GM21423 (cell line): ENCODE measurements around the gene BAHCC1.
A peak's percentile ranks its signal among the peaks of the same experiment; 100 is the strongest.

Experiments
- ATAC-seq: cut with Tn5 transposase; IDR thresholded peaks from one replicate; pipeline ENCODE4 v1.9.1; 2021; ENCODE audit warnings: mild to moderate bottlenecking, moderate library complexity; ENCODE audit not compliant: unreplicated experiment

The BAHCC1 gene

GRCh38 chr17:81511804-81512561 is 116.7 kb downstream of the BAHCC1 start:
- ATAC-seq, result no peak

DNA sequence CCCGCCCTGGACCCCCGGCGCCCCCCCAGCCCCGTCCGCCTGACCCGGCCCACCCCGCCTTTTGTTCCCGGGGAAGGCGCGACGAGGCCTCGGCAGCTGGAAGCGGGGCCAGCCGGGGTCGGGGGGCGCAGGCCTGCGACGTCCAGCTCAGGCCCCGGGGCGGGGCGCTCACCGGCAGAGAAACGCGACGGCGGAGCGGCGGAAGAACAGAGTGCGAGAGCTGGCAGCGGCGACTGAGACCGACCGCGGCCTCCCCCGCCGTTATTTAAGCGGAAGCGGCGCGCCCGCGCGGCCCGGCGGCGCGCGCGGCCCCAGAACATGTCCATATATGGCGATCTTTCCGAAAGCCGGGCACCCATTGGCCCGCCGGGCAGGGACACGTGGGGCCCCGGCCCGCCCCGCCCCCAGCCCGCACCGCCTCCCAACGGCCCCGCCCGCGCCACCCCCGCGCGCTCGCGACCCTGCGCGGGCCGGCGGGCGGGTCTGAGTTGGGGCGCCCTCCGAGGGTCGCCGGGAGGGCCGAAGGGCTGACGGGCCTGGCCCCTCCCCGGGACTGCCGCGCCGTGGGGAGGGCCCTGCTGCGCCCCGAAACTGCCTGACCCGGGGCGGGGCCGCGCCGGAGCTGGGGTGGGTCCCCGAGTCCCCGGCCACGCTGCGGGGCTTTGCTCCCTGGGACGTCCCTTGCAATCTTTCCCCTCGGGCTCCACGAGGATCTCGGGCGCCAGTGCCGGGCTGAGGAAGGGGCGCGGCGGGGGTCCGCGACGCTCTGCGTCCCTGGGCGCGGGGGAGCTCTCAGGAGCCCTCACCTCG is 117.5 kb downstream of the BAHCC1 start, which contains the start of gene ACTG1:
ACTG1 (minus strand) TSS at position 238 of the 810 bp plus-strand sequence. CDS start 445 bp downstream, outside the sequence.
- peak; percentile 38 for ATAC-seq

- peak; percentile 3 for ATAC-seq
Measured at GRCh38 chr17:81513372-81513752, 118.1 kb downstream of the BAHCC1 start.

GRCh38 chr17:81513753-81514488 is 118.7 kb downstream of the BAHCC1 start:
- ATAC-seq, result peak; percentile 0

DNA sequence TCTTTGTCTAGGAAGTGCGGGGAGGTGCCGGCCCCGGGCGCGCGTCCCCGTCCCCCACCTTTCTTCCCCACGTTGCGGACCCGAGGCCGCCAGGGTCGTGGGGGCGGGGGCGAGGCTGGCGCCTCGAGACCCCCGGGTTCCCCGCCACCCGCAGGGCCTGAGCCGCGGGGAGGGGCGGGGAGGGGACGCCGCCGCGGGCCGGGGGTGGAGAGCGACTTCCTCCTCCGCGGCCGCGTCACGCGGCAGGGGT is 119.2 kb downstream of the BAHCC1 start:
- no peak for ATAC-seq

GRCh38 chr17:81514739-81515529 is 119.7 kb downstream of the BAHCC1 start:
- peak; percentile 19 for ATAC-seq

GRCh38 chr17:81515530-81516041 is 120.3 kb downstream of the BAHCC1 start:
- ATAC-seq, result no peak
